GM23338 (cell line): Measurements from ENCODE around the gene PLEKHA7. TPM values are rescaled to one million over a fixed set of nuclear protein-coding genes. Genes with fewer than 3 reads are reported as not detected.

ENCODE experiments used
- ATAC-seq: fragments of 200-7000 bp; cut with Tn5 transposase; 3 replicates; pipeline ENCODE4 v1.9.1; 2020
- DNase-seq: peaks from one replicate; pipeline ENCODE4 v3.0.0-alpha.2; 2015; ENCODE audit warnings: low spot score
- H2AFZ ChIP-seq: fragments of 200-600 bp; sonication (generic); 2 replicates; pipeline ENCODE4 v1.8.0; 2016; ENCODE audit warnings: antibody characterized with exemption, mild to moderate bottlenecking, moderate library complexity
- H3F3A ChIP-seq: fragments of 200-600 bp; sonication (generic); replicated peaks from 2 replicates; pipeline ENCODE4 v1.8.0; 2017; ENCODE audit warnings: antibody characterized with exemption, mixed run types, low read depth
- H3K27ac ChIP-seq: fragments of 200-600 bp; sonication (generic); 2 replicates; pipeline ENCODE4 v1.6.1; 2016; ENCODE audit warnings: low read depth
- H3K27me3 ChIP-seq: fragments of 200-600 bp; sonication (generic); 2 replicates; pipeline ENCODE4 v1.8.0; 2016; ENCODE audit warnings: mild to moderate bottlenecking, mixed run types, moderate library complexity; ENCODE audit not compliant: insufficient read depth
- H3K36me3 ChIP-seq: fragments of 200-600 bp; sonication (generic); 2 replicates; pipeline ENCODE4 v1.8.0; 2016; ENCODE audit warnings: mild to moderate bottlenecking; ENCODE audit not compliant: insufficient read depth
- H3K4me1 ChIP-seq: fragments of 200-600 bp; sonication (generic); 2 replicates; pipeline ENCODE4 v1.8.0; 2016; ENCODE audit warnings: mild to moderate bottlenecking, moderate library complexity; ENCODE audit not compliant: insufficient read depth
- H3K4me2 ChIP-seq: fragments of 200-600 bp; sonication (generic); 2 replicates; pipeline ENCODE4 v1.7.1; 2017; ENCODE audit warnings: mixed run types
- H3K4me3 ChIP-seq: fragments of 200-600 bp; sonication (generic); 2 replicates; pipeline ENCODE4 v1.6.1; 2016; ENCODE audit warnings: mixed run types
- H3K79me2 ChIP-seq: fragments of 200-600 bp; sonication (generic); replicated peaks from 2 replicates; pipeline ENCODE4 v1.8.0; 2017; ENCODE audit warnings: mild to moderate bottlenecking; ENCODE audit not compliant: insufficient read depth
- H3K9me2 ChIP-seq: fragments of 200-600 bp; sonication (generic); 2 replicates; pipeline ENCODE4 v1.8.0; 2017; ENCODE audit not compliant: insufficient read depth
- H4K20me1 ChIP-seq: fragments of 200-600 bp; sonication (generic); replicated peaks from 2 replicates; pipeline ENCODE4 v1.8.0; 2017; ENCODE audit warnings: mild to moderate bottlenecking; ENCODE audit not compliant: insufficient read depth
- H3K27ac Mint-ChIP-seq: 2 replicates; pipeline ENCODE4 v1.8.0; 2020; ENCODE audit warnings: inconsistent platforms, mild to moderate bottlenecking, moderate library complexity, mixed read lengths
- H3K27me3 Mint-ChIP-seq: 3 replicates; pipeline ENCODE4 v1.8.0; 2022; ENCODE audit warnings: low read depth, mild to moderate bottlenecking, moderate library complexity, mixed read lengths, inconsistent platforms; ENCODE audit not compliant: insufficient read depth, poor library complexity
- H3K36me3 Mint-ChIP-seq: 3 replicates; pipeline ENCODE4 v1.8.0; 2021; ENCODE audit warnings: low read depth, mild to moderate bottlenecking, inconsistent platforms, moderate library complexity, mixed read lengths
- H3K4me1 Mint-ChIP-seq: 3 replicates; pipeline ENCODE4 v1.8.0; 2020; ENCODE audit warnings: mild to moderate bottlenecking, inconsistent platforms, mixed read lengths
- H3K4me3 Mint-ChIP-seq: 3 replicates; pipeline ENCODE4 v1.8.0; 2021; ENCODE audit warnings: moderate library complexity, mild to moderate bottlenecking, inconsistent platforms, mixed read lengths
- H3K9me3 Mint-ChIP-seq: 3 replicates; pipeline ENCODE4 v1.8.0; 2020; ENCODE audit warnings: moderate library complexity, mild to moderate bottlenecking, inconsistent platforms, mixed read lengths
- CREB1 ChIP-seq: fragments of 250-450 bp; sonication (Bioruptor Pico); IDR thresholded peaks from 2 replicates; pipeline ENCODE4 v1.5.0; 2020; ENCODE audit warnings: low read depth, mild to moderate bottlenecking, moderate library complexity
- ETS1 ChIP-seq: IDR thresholded peaks from 2 replicates; pipeline ENCODE4 v1.6.1; 2016; ENCODE audit warnings: antibody characterized with exemption
- EZH2 ChIP-seq: fragments of 200-600 bp; sonication (generic); IDR thresholded peaks from one replicate; pipeline ENCODE4 v1.8.0; 2017; ENCODE audit warnings: antibody characterized with exemption, mild to moderate bottlenecking, low read depth; ENCODE audit not compliant: unreplicated experiment
- EZH2phosphoT487 ChIP-seq: fragments of 200-600 bp; sonication (generic); IDR thresholded peaks from one replicate; pipeline ENCODE4 v1.8.1; 2018; ENCODE audit warnings: antibody characterized with exemption; ENCODE audit not compliant: unreplicated experiment
- JUNB ChIP-seq: IDR thresholded peaks from one replicate; pipeline ENCODE4 v1.6.1; 2016; ENCODE audit warnings: antibody characterized with exemption; ENCODE audit not compliant: unreplicated experiment
- NANOG ChIP-seq: IDR thresholded peaks from 2 replicates; pipeline ENCODE4 v1.6.1; 2016; ENCODE audit warnings: antibody characterized with exemption, borderline replicate concordance
- POLR2AphosphoS5 ChIP-seq: IDR thresholded peaks from 2 replicates; pipeline ENCODE4 v1.6.1; 2016; ENCODE audit warnings: antibody characterized with exemption, low read depth
- REST ChIP-seq: IDR thresholded peaks from one replicate; pipeline ENCODE4 v1.6.1; 2018; ENCODE audit warnings: antibody characterized with exemption; ENCODE audit not compliant: unreplicated experiment
- STAT1 ChIP-seq: IDR thresholded peaks from one replicate; pipeline ENCODE4 v1.6.1; 2016; ENCODE audit warnings: antibody characterized with exemption; ENCODE audit not compliant: unreplicated experiment
- ZNF114 ChIP-seq: fragments of 250-450 bp; sonication (Bioruptor Pico); IDR thresholded peaks from 2 replicates; pipeline ENCODE4 v1.5.0; 2020; ENCODE audit warnings: mild to moderate bottlenecking, moderate library complexity
- ZNF462 ChIP-seq: fragments of 250-450 bp; sonication (Bioruptor Pico); IDR thresholded peaks from 2 replicates; pipeline ENCODE4 v1.5.0; 2020; ENCODE audit warnings: mild to moderate bottlenecking, moderate library complexity
- polyA plus RNA-seq: library from polyadenylated mRNA; unstranded; fragments of >200 nt; fragmentation: Nextera tagmentation; extraction: Ambion mirVana; gene quantifications from 2 replicates; pipeline ENCODE4 v1.2.1, GENCODE V29; 2016
- total RNA-seq: library from RNA; depleted of rRNA; stranded (reverse); fragments of >200 nt; shearing (Covaris generic); gene quantifications from 2 replicates; pipeline ENCODE4 v1.2.3, GENCODE V29; 2014

Gene PLEKHA7
- total and polyA plus RNA-seq, 2 experiments from 2014 or later = 9.7 to 15.8 TPM

GRCh38 chr11:16807306-16807705, 206.9 kb downstream of the PLEKHA7 start:
- Histone ChIP-seq H3K4me2 (no peak overlapping the region), H3K79me2 (no peaks in the 10 kb centered on the region), H3K9me2 (no peaks in the 10 kb centered on the region), H3F3A (no peaks in the 10 kb centered on the region), H4K20me1 (peaks cover 2% of the 10 kb centered on the region; the same call in 1 of the 2 replicates), H3K4me1 (no peaks in the 10 kb centered on the region), H3K36me3 (no peaks in the 10 kb centered on the region), H3K27me3 (no peaks in the 10 kb centered on the region), H3K4me3 (no peak overlapping the region), H3K27ac (no peak overlapping the region), H2AFZ (no peak overlapping the region)
- H3K9me3 Mint-ChIP-seq = no peaks in the 10 kb centered on the region
- peaks cover 3% of the 10 kb centered on the region; the same call in 2 of the 3 replicates for H3K4me1 Mint-ChIP-seq
- ATAC-seq (no peak), DNase-seq (no peak)
- TF ChIP-seq ZNF462 (CRISPR knock-in tag) = no peak
- TF ChIP-seq NANOG = no peak
- no peak for TF ChIP-seq ETS1
- TF ChIP-seq REST = no peak
- TF ChIP-seq STAT1 = no peak
- TF ChIP-seq EZH2phosphoT487 = no peak
- TF ChIP-seq JUNB = no peak
- TF ChIP-seq EZH2 = no peak
- TF ChIP-seq CREB1 (CRISPR knock-in tag) = no peak
- no peak for TF ChIP-seq ZNF114 (CRISPR knock-in tag)
- TF ChIP-seq POLR2AphosphoS5 = no peak
- H3K36me3 Mint-ChIP-seq = no peaks in the 10 kb centered on the region
- no peak overlapping the region for H3K4me3 Mint-ChIP-seq
- H3K27ac Mint-ChIP-seq = no peak overlapping the region
- peaks cover 3% of the 10 kb centered on the region for H3K27me3 Mint-ChIP-seq
